Measurements from ENCODE around the gene SLC1A3. TPM values are rescaled to one million over a fixed set of nuclear protein-coding genes. Genes with fewer than 3 reads are reported as not detected.

Gene SLC1A3
- total and polyA plus RNA-seq, 12 donors = 10.0 to 94.1 (median 43.2) TPM

DNA sequence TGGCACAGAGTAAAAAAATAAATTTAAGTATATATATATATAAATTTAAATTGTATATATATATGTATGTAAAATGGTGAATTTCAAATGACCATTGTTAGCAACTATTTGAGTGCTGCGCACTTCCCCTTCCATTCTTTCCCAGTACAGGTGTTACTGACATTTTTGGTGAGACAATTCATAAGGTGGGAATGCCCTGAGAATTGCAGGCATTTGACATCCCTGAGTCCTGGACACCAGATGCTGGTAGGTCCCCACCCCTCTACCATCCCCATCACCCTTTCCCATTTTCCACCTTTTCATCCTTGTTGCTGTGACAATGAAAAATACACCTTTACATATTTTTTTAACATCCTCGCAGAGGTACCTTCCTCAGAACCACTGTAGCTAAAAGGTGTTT, 91.6 kb downstream of the SLC1A3 start:
- TF ChIP-seq, protein P1, sequence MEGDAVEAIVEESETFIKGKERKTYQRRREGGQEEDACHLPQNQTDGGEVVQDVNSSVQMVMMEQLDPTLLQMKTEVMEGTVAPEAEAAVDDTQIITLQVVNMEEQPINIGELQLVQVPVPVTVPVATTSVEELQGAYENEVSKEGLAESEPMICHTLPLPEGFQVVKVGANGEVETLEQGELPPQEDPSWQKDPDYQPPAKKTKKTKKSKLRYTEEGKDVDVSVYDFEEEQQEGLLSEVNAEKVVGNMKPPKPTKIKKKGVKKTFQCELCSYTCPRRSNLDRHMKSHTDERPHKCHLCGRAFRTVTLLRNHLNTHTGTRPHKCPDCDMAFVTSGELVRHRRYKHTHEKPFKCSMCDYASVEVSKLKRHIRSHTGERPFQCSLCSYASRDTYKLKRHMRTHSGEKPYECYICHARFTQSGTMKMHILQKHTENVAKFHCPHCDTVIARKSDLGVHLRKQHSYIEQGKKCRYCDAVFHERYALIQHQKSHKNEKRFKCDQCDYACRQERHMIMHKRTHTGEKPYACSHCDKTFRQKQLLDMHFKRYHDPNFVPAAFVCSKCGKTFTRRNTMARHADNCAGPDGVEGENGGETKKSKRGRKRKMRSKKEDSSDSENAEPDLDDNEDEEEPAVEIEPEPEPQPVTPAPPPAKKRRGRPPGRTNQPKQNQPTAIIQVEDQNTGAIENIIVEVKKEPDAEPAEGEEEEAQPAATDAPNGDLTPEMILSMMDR (IDR thresholded peaks at IDR 0.05) = no peak
- TF ChIP-seq POLR2A (IDR thresholded peaks at IDR 0.05) = no peak
- intact Hi-C loops (cut with DNase I) = loop anchor here (5.0 to 10.0 kb wide), 2 partner anchors 203 to 521 kb away; no protein-coding TSS in a partner anchor
- peaks cover 8% of the 10 kb centered on the region for H3K27me3 ChIP-seq
- 91 to 98% (median 94%) methylated on average over 2 of the region's 2 CpGs for WGBS, 4 donors
- peaks cover 0 to under 1% of the 10 kb centered on the region in 2 donors for H3K4me1 ChIP-seq (replicated peaks in 1 of 2)
- no peaks in the 10 kb centered on the region for H3K36me3 ChIP-seq (replicated peaks in 1 of 2)
- H3K4me3 ChIP-seq = no peak overlapping the region
- H3K27ac ChIP-seq = no peak overlapping the region
- no peak for DNase-seq
- H3K9me3 ChIP-seq (replicated peaks in 1 of 3) = no peaks in the 10 kb centered on the region

DNA sequence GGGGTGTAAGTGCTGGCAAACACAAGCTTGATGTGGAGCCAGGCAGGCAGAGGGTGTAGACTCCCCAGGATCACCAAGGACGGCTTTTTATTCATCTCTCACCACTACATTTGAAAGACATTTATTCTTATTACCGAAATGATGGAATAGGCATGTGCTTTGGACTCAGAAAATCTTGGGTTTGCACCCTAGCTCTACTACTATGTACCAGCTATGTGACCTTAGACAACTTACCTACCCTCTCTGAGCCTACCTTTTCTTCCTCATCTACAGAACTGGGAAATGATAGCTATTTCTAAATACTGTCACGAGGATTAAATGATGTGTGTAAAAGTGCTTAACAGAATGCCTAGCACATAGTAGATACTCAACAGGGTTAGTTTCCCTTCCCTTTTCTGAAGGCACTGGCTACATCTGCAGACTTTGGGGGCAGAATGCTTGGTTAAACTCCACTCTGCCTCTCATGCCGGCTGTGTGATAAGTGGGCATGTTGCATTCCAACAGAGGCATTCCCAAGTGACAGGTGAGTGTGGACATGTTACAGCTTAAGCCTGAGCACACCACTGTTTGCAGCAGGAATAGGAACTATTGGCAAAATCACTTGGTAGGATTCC, 94.8 kb downstream of the SLC1A3 start:
- intact Hi-C loops (cut with DNase I) = no loop called here
- DNase-seq = no peak
- no peak overlapping the region for H3K4me3 ChIP-seq
- H3K4me1 ChIP-seq (replicated peaks in 1 of 2) = no peaks in the 10 kb centered on the region
- H3K27me3 ChIP-seq = peaks cover 8% of the 10 kb centered on the region
- H3K36me3 ChIP-seq (replicated peaks in 1 of 2) = no peaks in the 10 kb centered on the region
- H3K9me3 ChIP-seq (replicated peaks in 1 of 3) = no peaks in the 10 kb centered on the region
- H3K27ac ChIP-seq = no peak overlapping the region
- 49 to 67% (median 58%) methylated on average over 4 of the region's 4 CpGs for WGBS, 4 donors
- no peak for TF ChIP-seq POLR2A (IDR thresholded peaks at IDR 0.05)
- TF ChIP-seq, protein P1 (IDR thresholded peaks at IDR 0.05) = no peak

DNA sequence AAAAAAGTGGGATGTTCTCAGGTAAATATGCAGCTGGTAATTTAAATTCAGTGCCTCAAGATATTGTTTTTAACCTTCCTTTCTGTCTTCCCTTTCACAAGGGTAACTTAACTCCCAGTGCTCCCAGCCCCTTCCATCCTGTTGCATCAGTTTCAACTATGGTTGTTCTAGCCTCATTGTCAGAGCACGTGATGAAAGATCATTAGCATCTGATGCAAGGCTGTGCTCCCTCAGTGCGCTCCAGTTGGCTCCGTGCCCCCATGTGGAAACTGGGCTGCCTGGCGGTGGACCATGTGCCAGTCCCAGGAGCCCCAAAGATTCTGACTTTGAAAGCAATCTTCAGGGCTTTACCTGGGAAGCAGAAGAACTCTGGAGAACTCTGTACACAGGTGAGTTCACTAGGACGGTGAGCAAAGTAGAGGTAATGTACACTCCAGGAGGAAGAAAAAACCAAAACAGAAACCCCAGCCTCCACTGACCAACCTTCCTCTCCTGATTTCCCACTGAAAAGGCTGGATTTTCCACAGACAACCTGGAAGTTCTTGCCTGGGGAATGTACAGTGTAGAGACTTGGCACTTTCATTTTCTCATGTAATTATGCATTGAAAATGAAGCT, 96.9 kb downstream of the SLC1A3 start:
- Histone ChIP-seq H3K4me3 (no peak overlapping the region), H3K9me3 (replicated peaks in 1 of 3) (no peaks in the 10 kb centered on the region), H3K27ac (no peak overlapping the region), H3K27me3 (peaks cover 8% of the 10 kb centered on the region), H3K36me3 (replicated peaks in 1 of 2) (no peaks in the 10 kb centered on the region), H3K4me1 (replicated peaks in 1 of 2) (no peaks in the 10 kb centered on the region)
- WGBS, 4 donors = 65 to 78% (median 73%) methylated on average over 5 of the region's 5 CpGs
- intact Hi-C loops (cut with DNase I) = no loop called here
- TF ChIP-seq, protein P1 (IDR thresholded peaks at IDR 0.05) = no peak
- no peak for TF ChIP-seq POLR2A (IDR thresholded peaks at IDR 0.05)
- no peak for DNase-seq

DNA sequence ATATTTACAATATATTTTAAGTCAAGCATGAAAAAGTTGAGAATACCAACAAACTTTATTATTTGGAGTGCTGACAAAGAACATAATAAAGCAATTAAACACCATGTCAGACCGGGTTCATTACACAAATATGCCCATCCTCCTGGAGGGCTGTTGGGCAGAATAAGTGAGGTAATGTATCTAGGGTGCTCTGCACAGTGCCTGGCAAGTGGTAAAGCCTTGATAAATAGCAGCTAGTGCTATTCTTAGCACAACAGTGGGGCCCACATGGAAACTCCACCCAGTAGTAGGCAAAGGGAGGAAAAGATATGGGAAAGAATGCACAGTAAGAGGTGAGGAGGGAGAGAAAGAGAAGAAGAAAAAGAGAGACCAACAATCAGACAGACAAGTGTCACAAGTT, 97.7 kb downstream of the SLC1A3 start:
- Histone ChIP-seq H3K4me1 (replicated peaks in 1 of 2) (no peaks in the 10 kb centered on the region), H3K36me3 (replicated peaks in 1 of 2) (no peaks in the 10 kb centered on the region), H3K9me3 (replicated peaks in 1 of 3) (no peaks in the 10 kb centered on the region), H3K4me3 (no peak overlapping the region), H3K27ac (no peak overlapping the region), H3K27me3 (peaks cover 8% of the 10 kb centered on the region)
- DNase-seq = no peak
- 43 to 69% (median 54%) methylated on average over 1 of the region's 1 CpG for WGBS, 4 donors
- intact Hi-C loops (cut with DNase I) = no loop called here
- TF ChIP-seq, protein P1 (IDR thresholded peaks at IDR 0.05) = no peak
- no peak for TF ChIP-seq POLR2A (IDR thresholded peaks at IDR 0.05)
